HG02588 (cell line): Measurements from ENCODE around the gene DDX4.
"Not testable (repeated sequence)": the region's sequence is repeated elsewhere in the genome, so short reads cannot be mapped to it uniquely, and the experiment has no call there.

Experiments
- ATAC-seq: cut with Tn5 transposase; IDR thresholded peaks from one replicate; pipeline ENCODE4 v1.9.1; 2021; ENCODE audit warnings: mild to moderate bottlenecking, moderate library complexity; ENCODE audit not compliant: unreplicated experiment

DDX4 gene

GRCh38 chr5:55720188-55720703, 17.6 kb upstream of the DDX4 start:
- ATAC-seq = no peak

- no peak for ATAC-seq
Measured at GRCh38 chr5:55724281-55724680, 13.6 kb upstream of the DDX4 start.

GRCh38 chr5:55731848-55732247, 6.0 kb upstream of the DDX4 start:
- ATAC-seq = no peak

- no peak for ATAC-seq
Measured at GRCh38 chr5:55732585-55732984, 5.3 kb upstream of the DDX4 start.

- no peak for ATAC-seq
Measured at GRCh38 chr5:55734658-55735057, 3.2 kb upstream of the DDX4 start.

GRCh38 chr5:55742778-55743177, 4.9 kb downstream of the DDX4 start:
- ATAC-seq = no peak

GRCh38 chr5:55747778-55748318, 10.0 kb downstream of the DDX4 start:
- no peak for ATAC-seq

GRCh38 chr5:55749387-55749786, 11.5 kb downstream of the DDX4 start:
- no peak for ATAC-seq

GRCh38 chr5:55750063-55750462, 12.2 kb downstream of the DDX4 start:
- no peak for ATAC-seq

- no peak for ATAC-seq
Measured at GRCh38 chr5:55750499-55750898, 12.6 kb downstream of the DDX4 start.

GRCh38 chr5:55758231-55758630, 20.4 kb downstream of the DDX4 start:
- no peak for ATAC-seq

- no peak for ATAC-seq
Measured at GRCh38 chr5:55758714-55759113, 20.9 kb downstream of the DDX4 start.

- ATAC-seq = not testable (repeated sequence)
Measured at GRCh38 chr5:55761721-55762120, 23.9 kb downstream of the DDX4 start.

- ATAC-seq = no peak
Measured at GRCh38 chr5:55763746-55764420, 26.0 kb downstream of the DDX4 start.

GRCh38 chr5:55768279-55768678, 30.4 kb downstream of the DDX4 start:
- no peak for ATAC-seq

- ATAC-seq = peak; percentile 75
Measured at GRCh38 chr5:55771175-55771655, 33.4 kb downstream of the DDX4 start.

GRCh38 chr5:55773057-55773456, 35.2 kb downstream of the DDX4 start:
- no peak for ATAC-seq

GRCh38 chr5:55777332-55777731, 39.5 kb downstream of the DDX4 start:
- ATAC-seq = no peak

GRCh38 chr5:55800924-55801323, 63.1 kb downstream of the DDX4 start:
- no peak for ATAC-seq

- ATAC-seq = not testable (repeated sequence)
Measured at GRCh38 chr5:55808814-55809213, 71.0 kb downstream of the DDX4 start.

GRCh38 chr5:55815939-55816338, 78.1 kb downstream of the DDX4 start:
- ATAC-seq = not testable (repeated sequence)

- no peak for ATAC-seq
Measured at GRCh38 chr5:55816342-55816741, 78.5 kb downstream of the DDX4 start.

GRCh38 chr5:55817030-55817429, 79.2 kb downstream of the DDX4 start:
- ATAC-seq = no peak
